GM18507 (cell line): Measurements from ENCODE around the gene IGSF5.
"Not testable (repeated sequence)": the region's sequence is repeated elsewhere in the genome, so short reads cannot be mapped to it uniquely, and the experiment has no call there.

Experiments
- DNase-seq: peaks from one replicate; pipeline ENCODE4 v3.0.0; 2011; ENCODE audit warnings: low read depth; ENCODE audit not compliant: insufficient read length; ENCODE audit errors: extremely low spot score
- FAIRE-seq: peaks from 2 replicates; lab custom pipeline; 2011; peaks lifted over from hg19 to GRCh38; lab: Jason Lieb, UNC

Gene IGSF5

GRCh38 chr21:39736716-39737115 lies 8.3 kb upstream of the IGSF5 start:
- no peak for FAIRE-seq
- no peak for DNase-seq

- FAIRE-seq (no peak), DNase-seq (no peak)
Measured at GRCh38 chr21:39737376-39738000, 7.5 kb upstream of the IGSF5 start.

DNA sequence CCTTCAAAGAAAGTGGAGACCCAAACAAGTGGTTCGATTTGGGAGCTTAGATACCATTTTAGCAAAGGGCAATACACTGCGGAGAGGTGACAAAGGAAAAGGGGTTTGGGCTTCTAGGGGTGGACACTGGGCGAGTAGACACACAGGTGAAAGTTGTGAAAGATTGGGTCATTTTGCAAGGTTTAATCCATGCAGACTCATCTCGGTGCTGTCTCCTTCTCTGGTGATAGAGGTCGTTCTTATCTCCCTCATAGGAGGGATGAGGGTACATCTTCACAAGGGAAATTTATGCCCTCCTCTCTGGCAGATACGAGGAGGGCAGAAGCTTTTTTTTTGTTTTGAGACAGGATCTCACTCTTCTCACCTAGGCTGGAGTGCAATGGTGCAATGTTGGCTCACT lies 6.4 kb upstream of the IGSF5 start:
- DNase-seq (no peak), FAIRE-seq (no peak)

GRCh38 chr21:39739531-39739930 lies 5.5 kb upstream of the IGSF5 start:
- FAIRE-seq, DNase-seq: not testable (repeated sequence)

DNA sequence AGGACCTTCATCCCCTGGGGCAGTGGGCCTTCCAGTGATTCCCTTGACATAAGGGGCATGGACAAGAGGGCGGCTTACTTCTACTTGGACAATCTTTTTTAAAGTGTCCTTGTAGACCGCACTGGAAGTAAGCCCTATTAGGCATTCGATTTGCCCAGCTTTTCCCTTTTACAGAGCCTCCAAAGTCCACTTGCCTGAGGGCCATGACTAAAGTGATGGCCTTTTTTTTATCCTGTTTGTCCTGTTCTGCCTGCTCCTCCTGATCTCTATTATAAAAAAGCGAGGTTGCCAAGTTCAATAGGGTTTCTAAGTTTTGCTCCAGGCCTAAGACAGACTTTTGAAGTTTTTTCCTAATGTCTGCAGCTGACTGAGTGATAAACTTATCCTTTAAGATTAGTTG lies 2.4 kb upstream of the IGSF5 start:
- not testable (repeated sequence) for FAIRE-seq

GRCh38 chr21:39745332-39745731 lies 349 bp downstream of the IGSF5 start:
- not testable (repeated sequence) for DNase-seq, FAIRE-seq

More for the DNA sequence above, 2.4 kb upstream of the IGSF5 start:
- DNase-seq = not testable (repeated sequence)

- FAIRE-seq (no peak), DNase-seq (no peak)
Measured at GRCh38 chr21:39750670-39751069, 5.7 kb downstream of the IGSF5 start.

DNA sequence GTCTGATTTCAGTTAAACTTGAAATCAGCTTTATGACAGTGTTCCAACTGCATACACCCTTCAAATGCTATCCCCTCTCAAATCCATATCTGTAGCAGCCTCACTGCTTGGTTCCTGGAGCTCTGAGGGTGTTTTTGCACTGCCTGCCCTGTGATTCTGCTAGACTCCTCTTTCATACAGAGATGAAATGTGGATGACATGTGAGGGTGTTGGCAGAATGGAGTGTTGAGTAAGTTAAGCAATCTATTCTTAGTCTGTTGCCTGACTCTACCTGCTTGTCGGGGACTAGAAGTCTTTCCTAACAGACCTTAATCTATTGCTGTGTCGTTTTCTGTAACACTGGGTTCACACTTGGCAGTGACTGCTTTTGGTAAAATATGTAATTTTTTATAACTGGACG lies 9.8 kb downstream of the IGSF5 start:
- no peak for FAIRE-seq
- DNase-seq = no peak

GRCh38 chr21:39756285-39756684 lies 11.3 kb downstream of the IGSF5 start:
- FAIRE-seq (no peak), DNase-seq (no peak)

DNA sequence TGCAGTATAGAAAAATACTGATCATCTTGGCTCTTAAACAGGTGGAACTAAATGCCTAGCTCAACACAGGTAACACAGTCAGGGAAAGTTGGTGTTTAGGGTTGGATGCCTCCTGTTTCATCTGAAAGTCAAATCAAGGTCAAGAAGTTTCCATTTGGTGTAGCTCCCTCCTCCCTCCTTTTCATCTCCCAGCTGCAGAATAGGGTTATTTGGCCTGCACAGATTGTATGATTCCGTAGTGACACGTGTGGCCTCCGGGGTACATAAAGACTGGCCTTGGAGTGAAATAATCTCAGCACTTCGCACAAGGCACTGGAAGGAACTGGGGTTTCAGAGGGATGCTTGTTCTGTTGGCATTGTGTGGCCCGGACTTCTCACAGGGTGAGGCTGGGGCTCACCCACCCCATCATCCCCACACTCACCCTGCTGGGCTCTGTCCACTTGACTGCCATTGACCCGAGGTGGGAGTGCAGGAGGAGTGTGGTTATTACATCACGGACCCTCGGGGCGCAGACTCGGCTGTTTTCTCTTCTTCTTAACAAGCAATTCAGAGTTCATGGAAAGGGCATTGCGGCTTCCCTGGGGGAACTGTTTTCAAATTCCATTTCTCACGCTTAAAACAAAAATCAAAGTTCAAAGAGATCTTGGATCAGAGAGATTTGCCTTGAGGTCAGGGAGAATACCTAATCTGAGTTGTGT lies 18.4 kb downstream of the IGSF5 start:
- FAIRE-seq = no peak

DNA sequence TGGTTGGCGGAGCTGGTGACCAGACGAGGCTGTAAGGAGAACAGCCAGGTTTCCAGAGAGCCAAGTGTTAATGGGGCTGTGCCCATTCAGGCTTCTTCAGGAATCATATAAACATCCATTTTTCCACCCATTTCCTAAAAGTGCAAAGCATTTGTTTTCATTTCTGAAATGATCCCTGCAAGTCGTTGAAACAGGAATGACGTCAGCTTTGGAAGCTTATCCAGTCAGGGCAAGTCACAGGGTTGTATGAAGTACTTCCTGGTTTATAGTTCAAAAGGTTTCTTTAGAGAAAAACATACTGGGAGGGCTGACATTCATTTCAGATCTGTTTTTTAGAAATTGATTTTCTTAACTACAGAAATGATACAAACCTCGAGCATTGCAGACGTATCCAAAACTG lies 29.2 kb downstream of the IGSF5 start:
- FAIRE-seq (no peak), DNase-seq (no peak)

More for the DNA sequence above, 18.4 kb downstream of the IGSF5 start:
- no peak for DNase-seq

- FAIRE-seq = no peak
- DNase-seq = no peak
Measured at GRCh38 chr21:39775816-39776215, 30.8 kb downstream of the IGSF5 start.

- FAIRE-seq = no peak
- DNase-seq = no peak
Measured at GRCh38 chr21:39776589-39776988, 31.6 kb downstream of the IGSF5 start.

DNA sequence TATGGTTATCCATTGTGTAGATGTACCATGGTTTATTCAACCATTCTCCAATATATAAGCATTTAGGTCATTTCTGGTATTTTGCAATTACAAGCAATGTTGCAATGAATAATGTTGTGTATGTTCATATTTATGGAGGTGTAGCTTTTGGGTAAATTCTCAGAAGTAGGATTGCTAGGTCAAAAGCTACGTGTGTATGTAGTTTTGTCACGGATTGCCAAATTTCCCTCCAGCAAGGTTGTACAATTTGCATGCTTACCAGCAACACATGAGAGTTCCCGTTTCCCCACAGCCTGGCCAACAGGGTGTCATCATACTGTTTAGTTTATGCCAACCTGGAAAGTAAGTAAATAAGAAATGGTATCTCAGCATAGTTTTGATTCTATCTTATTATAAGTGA lies 36.3 kb downstream of the IGSF5 start:
- FAIRE-seq (no peak), DNase-seq (no peak)

DNA sequence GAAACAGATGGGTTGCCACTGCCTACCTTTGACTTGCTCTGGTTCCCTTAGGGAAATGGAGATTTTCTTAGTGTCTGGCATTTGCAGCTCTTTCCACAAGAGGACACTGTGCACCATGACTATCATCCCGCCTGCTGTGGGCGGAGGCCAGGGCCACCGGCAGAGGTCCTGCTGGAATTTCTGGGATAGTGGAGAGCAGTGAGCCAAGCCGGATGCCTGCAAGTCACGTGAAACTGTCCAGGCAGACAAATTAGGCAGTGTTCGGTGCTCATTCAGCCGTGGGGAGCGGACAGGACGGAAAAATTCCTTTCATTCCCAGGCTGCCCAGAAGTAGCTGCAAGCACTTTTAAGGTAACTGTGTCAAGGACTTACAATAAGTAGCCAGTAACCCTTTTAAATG lies 43.4 kb downstream of the IGSF5 start:
- DNase-seq (no peak), FAIRE-seq (no peak)

DNA sequence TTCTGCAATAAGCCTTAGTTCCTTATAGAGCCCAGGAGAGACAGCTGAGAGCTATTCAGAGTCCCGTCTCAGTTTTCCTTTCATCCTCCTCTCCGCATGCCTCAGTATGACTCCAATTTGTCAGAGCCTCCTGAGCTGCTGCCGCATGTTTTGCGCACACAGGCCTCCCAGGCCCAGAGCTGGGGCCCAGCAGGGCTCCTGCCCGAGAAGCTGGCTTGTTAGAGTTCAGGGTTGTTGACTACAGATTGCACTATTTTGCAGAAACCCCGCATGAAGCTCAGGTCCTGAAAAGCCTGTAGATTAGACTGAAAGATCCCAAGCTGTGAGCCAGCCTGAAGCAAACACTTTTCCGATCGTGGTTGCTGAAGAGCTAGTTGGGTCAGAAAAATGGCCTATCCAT lies 51.5 kb downstream of the IGSF5 start:
- FAIRE-seq = no peak
- no peak for DNase-seq

- no peak for FAIRE-seq
Measured at GRCh38 chr21:39799178-39799577, 54.2 kb downstream of the IGSF5 start.

GRCh38 chr21:39800311-39800710 lies 55.3 kb downstream of the IGSF5 start:
- DNase-seq (no peak), FAIRE-seq (no peak)

More at GRCh38 chr21:39799178-39799577, 54.2 kb downstream of the IGSF5 start:
- no peak for DNase-seq

- no peak for FAIRE-seq
- no peak for DNase-seq
Measured at GRCh38 chr21:39802217-39802616, 57.2 kb downstream of the IGSF5 start.

- FAIRE-seq (no peak), DNase-seq (no peak)
Measured at GRCh38 chr21:39803393-39803792, 58.4 kb downstream of the IGSF5 start.

DNA sequence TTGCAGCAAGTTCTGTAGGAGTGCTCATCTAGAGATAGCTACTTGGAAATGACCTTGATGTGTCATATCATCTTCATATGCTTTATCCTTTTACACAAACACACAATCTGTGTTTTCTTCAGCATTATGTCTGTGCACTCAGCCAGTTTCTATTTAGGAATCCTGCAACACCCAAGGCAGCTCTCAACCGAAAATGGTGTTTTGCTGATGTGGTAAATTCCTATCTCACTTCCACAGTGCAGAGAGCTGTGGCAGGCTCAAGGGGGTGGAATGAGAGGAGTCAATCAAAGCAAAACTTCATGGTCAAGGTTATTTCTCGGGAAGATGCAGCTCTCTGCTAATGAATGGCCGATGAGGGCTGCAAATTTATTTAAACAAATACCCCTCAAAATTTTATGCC lies 59.3 kb downstream of the IGSF5 start:
- DNase-seq (no peak), FAIRE-seq (no peak)
